Measurements from ENCODE around the gene SLC35D1. TPM values are rescaled to one million over a fixed set of nuclear protein-coding genes. Genes with fewer than 3 reads are reported as not detected.

The SLC35D1 gene
- total and polyA plus RNA-seq, 2 of the 8 experiments (the other 6 are each of a cell fraction or from before 2014, with no cell fraction given): 1.2 to 2.7 TPM

- Histone ChIP-seq H3K23me2 (ENCODE audit: low read depth, low read length) (no peaks in the 10 kb centered on the region; the same call in 1 of the 2 replicates), H3K4me1 (replicated peaks in 1 of 4; ENCODE audit: control insufficient read depth in 3 of 4, insufficient read depth in 4 of 4, low read length in 3 of 4) (peaks cover 0 to 12% (median 9%) of the 10 kb centered on the region in 4 experiments; a peak in 4 of 7 replicates), H3K27me3 (replicated peaks in 1 of 4; ENCODE audit: control insufficient read depth in 3 of 4, extremely low read depth in 1 of 4, insufficient read depth in 3 of 4, low read length in 3 of 4) (0 out of 7 replicates have a peak, but pooled peaks cover 0 to 2% (median 0%) of the 10 kb centered on the region in 4 experiments), H3K4ac (replicated peaks; ENCODE audit: insufficient read length, low read depth, low read length) (no peak overlapping the region), H3K36me3 (ENCODE audit: control insufficient read depth in 2 of 4, insufficient read depth in 4 of 4, low read length in 3 of 4) (no peaks in the 10 kb centered on the region), H3K18ac (ENCODE audit: extremely low read depth, low read length) (no peak overlapping the region), H2AK5ac (ENCODE audit: low read depth, low read length) (no peak overlapping the region), H3K27ac (ENCODE audit: low read depth, low read length) (no peak overlapping the region), H3K79me2 (ENCODE audit: control insufficient read depth in 1 of 2, insufficient read depth in 2 of 2, low read length in 2 of 2) (no peaks in the 10 kb centered on the region), H2BK12ac (ENCODE audit: low read depth, low read length) (no peak overlapping the region), H4K91ac (replicated peaks; ENCODE audit: insufficient read length, low read length) (no peak overlapping the region), H2BK5ac (ENCODE audit: low read depth, low read length) (no peak overlapping the region), H3K4me3 (ENCODE audit: extremely low read depth in 1 of 4, insufficient read depth in 2 of 4, low read depth in 3 of 4, low read length in 4 of 4) (no peak overlapping the region), H3K9ac (replicated peaks in 1 of 4; ENCODE audit: extremely low read depth in 1 of 4, low read depth in 3 of 4, low read length in 3 of 4) (no peak overlapping the region), H3K23ac (ENCODE audit: insufficient read length) (no peak overlapping the region), H3K79me1 (ENCODE audit: low read depth, low read length) (no peaks in the 10 kb centered on the region), H3K9me3 (ENCODE audit: insufficient read depth in 2 of 2, low read depth in 1 of 2, low read length in 1 of 2) (no peaks in the 10 kb centered on the region), H3K4me2 (ENCODE audit: insufficient read depth in 1 of 2, low read depth in 2 of 2, low read length in 2 of 2) (no peak overlapping the region), H2AFZ (ENCODE audit: low read length) (no peak overlapping the region), H4K20me1 (replicated peaks in 1 of 2; ENCODE audit: control insufficient read depth in 1 of 2, insufficient read depth in 2 of 2, low read length in 2 of 2) (peaks cover 0 to 2% of the 10 kb centered on the region in 2 experiments), H4K8ac (ENCODE audit: extremely low read depth, insufficient read depth, low read length) (no peak overlapping the region), H2BK20ac (ENCODE audit: low read length) (no peak overlapping the region), H3K14ac (ENCODE audit: insufficient read length) (no peak overlapping the region), H4K5ac (ENCODE audit: insufficient read length, low read depth, low read length) (no peak overlapping the region), H2BK15ac (ENCODE audit: low read length) (no peak overlapping the region), H2BK120ac (replicated peaks; ENCODE audit: low read depth, low read length) (no peak overlapping the region), H3K56ac (replicated peaks; ENCODE audit: insufficient read length, low read depth, low read length) (no peak overlapping the region)
- WGBS, 2 experiments (ENCODE audit: extremely low coverage in 1 of 2, insufficient coverage in 1 of 2, insufficient read length in 1 of 2, insufficient replicate concordance in 2 of 2, low coverage in 1 of 2, low lambda C conversion rate in 2 of 2, missing lambda C conversion rate in 1 of 2): 45% methylated on average over 2 of the region's 2 CpGs; no CpG with 5 or more reads in 1 of the 2 experiments
- DNase-seq (ENCODE audit: low read depth in 1 of 2, low spot score in 2 of 2) (no peak), FAIRE-seq (no peak)
- ChIA-PET CTCF (ENCODE audit: partially characterized antibody) (interaction anchor here (1.4 to 3.5 kb wide), 6 partner anchors 10 to 193 kb away, joined by 4 to 27 read pairs (median 6); no protein-coding TSS in a partner anchor), POLR2A (ENCODE audit: partially characterized antibody) (no interaction called here)
- no peak for TF ChIP-seq RAD21 (IDR thresholded peaks at IDR 0.05 in 1 of 2, conservative IDR thresholded peaks at IDR 0.05 in 1 of 2; ENCODE audit: low read depth in 2 of 2, low read length in 2 of 2)
- TF ChIP-seq POLR2A (IDR thresholded peaks at IDR 0.05; ENCODE audit: control extremely low read depth in 1 of 2, low read depth in 2 of 2, low read length in 2 of 2): no peak
- no peak for TF ChIP-seq E2F6 (IDR thresholded peaks at IDR 0.05)
- no peak for TF ChIP-seq TCF12 (IDR thresholded peaks at IDR 0.05; ENCODE audit: low read depth, low read length)
- TF ChIP-seq TBP (IDR thresholded peaks at IDR 0.05; ENCODE audit: low read depth, low read length): no peak
These were observed 33.2 kb downstream of the SLC35D1 start for GRCh38 chr1:67020765-67021164.
